GM21825 (cell line): ENCODE results near the gene LDLRAD3.

ENCODE experiments used
- ATAC-seq: cut with Tn5 transposase; IDR thresholded peaks from one replicate; pipeline ENCODE4 v1.9.1; 2021; ENCODE audit warnings: mild to moderate bottlenecking, moderate library complexity; ENCODE audit not compliant: unreplicated experiment

Gene LDLRAD3

DNA sequence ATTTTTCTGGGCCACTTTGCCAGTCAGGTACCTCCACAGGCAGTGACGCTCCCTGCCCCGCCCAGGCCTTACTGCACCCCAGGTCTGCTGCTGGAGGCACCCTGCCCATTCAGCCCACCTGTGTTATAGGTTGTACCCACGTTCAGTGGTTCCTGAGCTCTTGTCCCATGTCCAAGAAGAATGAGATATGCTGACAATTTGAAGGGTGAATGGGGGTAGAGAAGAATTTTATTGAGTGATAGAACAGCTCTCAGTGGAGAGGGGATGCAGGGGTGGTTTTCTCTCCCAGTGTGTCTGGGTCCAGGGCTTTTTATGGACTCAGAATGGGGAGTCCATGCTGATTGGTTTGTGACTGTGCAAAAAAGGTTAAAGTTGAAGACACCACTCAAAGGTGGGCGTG lies 149.7 kb downstream of the LDLRAD3 start:
- no peak for ATAC-seq

DNA sequence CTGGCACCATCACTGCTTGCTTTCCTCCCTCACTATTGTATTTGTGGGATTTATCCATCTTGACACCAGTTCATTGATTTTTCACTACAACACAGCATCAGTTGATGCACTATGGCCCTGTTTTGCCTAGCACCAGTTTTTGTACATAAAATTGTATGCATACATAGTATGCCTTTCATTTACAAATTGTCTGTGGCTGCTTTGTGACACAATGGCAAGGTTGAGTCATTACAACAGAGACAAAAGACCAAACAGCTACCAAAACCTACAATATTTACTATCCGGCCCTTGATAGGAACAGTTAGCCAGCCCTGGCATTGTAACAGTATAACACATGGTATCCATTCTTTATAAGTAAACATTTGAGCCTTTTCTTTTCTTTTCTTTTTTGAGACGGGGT lies 150.3 kb downstream of the LDLRAD3 start:
- ATAC-seq, result no peak

DNA sequence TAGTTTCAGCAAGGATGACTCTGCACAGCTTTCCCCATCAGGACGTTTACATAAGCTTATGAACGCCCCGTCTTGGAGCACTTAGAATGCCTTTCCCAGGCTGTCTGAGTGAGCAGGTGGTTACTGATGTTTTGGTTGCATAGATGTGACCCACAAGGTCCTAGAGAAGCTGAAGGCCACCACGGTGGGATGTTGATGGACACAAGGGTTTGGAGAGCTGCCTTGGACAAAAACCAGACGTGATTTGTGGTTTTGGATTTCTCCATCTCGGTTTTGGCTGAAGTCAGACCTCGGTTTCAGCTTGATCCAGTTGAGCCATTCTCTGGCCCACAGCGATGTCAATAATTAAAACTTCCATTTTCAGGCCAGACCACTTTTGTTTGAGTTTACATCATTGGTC lies 151.9 kb downstream of the LDLRAD3 start:
- ATAC-seq, result no peak

DNA sequence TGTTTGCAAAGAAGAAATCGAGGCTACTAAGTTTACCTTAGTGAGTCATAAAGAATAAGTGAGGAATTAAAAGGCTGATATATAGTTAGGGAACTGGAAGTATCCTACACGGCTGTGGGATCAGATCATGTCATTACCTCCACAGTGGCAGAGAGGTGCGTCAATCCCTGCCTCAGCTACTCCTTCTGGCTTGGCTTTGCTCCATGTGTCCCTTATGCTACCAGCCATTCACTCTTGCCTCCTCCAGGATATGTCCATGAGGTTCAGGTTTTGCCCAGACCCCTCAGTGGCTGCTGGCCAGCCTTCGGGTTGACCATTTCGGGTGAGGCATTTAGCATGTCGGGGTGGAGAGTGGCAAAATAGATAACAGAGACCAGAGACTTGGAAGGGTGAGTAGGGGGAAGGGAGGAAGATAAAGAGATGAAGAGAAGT lies 153.4 kb downstream of the LDLRAD3 start:
- no peak for ATAC-seq

DNA sequence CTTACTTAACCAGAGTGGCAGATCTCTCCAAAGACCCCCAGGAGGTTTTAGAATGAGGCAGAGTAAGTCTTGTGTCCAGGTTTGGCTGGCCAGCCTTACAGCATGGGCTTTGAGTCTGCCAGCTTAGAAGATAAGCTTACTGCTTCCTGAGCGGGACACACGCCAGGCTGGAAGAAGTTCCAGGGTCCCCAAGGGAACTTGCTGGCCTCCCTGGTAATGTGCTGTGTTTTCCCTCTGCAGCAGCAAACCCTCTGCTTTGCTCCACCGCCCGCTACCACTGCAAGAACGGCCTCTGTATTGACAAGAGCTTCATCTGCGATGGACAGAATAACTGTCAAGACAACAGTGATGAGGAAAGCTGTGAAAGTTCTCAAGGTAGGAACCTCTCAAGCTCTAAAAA lies 154.2 kb downstream of the LDLRAD3 start:
- ATAC-seq, result no peak

DNA sequence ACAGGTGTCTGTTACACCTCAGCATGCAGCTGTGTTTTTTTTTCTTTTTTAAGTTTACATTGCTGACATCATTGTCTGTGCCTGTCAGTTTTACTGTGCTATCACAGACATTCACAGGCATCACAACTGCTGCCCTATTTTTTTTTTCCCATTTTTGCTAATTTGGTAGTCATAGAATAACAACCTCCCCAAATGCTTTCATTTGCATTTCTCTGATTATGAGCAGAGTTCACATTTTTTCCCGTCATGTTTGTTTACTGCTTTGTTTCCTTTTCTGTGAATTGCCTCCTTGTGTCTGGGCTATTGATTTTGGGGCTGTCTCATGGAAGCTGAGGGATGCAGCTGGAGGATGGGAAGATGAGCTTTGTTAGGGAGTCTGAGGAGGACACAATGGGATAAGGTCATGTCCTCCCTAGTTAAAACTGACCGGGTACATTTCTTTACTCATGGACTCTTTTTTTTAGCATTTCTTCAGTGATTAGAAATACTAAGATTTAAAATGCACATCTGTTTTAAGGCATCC lies 155.1 kb downstream of the LDLRAD3 start:
- no peak for ATAC-seq

DNA sequence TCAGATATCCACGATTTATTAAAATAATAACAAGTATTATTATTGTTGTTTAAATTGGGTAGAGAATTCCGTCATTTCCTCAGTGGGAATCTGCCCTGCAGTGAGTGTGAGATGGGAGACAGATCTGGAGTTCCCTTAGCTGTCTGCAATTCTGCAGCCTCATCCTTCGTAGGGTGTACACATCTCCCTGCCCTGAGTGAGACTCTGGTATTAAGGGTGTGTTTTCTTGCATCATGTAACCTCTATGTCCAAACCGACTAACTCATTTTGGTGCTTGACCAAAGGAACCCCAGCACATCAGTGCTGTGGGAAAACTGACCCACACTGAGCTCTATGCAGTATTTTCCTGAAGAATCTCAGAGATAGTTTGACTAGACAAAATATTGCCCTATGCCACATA lies 157.6 kb downstream of the LDLRAD3 start:
- no peak for ATAC-seq

DNA sequence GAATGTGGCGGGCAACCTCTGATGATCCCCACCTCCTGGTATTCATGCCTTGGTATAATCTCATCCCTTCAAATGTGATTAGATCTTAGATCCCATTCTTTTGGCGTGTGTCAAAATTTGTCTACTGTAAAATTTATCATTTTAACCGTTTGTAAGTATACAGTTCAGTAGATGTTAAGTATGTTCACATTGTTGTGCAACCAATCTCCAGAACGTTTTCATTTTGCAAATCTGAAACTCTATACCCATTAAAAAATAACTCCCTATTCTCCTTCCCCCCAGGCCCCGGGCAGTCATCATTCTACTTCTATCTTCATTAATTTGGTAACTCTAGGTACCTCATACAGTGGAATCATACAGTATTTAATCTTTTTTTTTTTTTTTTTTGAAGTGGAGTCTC lies 159.0 kb downstream of the LDLRAD3 start:
- ATAC-seq, result no peak

DNA sequence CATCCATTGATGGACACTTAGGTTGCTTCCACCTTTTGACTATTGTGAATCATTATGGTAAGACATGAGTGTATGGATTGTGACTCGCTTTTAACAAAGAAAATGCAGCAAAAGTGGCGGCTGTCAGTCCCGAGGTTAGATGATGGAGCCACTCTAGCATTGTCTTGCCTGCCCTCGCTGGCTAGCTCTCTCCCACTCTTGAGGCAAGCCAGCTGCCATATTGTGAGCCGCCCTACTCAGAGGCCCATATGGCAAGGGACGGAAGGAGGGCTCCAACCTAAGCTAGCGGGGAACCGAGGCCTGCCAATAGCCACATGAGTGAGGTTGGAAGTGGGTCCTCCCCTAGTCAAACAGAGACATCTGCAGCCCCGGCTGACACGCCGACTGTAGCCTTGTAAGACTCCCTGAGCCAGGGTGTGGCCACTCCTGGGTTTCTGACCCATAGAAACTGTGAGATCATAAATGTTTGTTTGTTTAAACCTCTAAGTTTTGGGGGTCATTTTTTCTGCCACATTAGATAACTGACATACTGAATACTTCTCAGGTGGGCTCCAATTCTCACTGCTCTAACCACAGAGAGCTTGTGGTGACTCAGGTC lies 160.2 kb downstream of the LDLRAD3 start:
- no peak for ATAC-seq

DNA sequence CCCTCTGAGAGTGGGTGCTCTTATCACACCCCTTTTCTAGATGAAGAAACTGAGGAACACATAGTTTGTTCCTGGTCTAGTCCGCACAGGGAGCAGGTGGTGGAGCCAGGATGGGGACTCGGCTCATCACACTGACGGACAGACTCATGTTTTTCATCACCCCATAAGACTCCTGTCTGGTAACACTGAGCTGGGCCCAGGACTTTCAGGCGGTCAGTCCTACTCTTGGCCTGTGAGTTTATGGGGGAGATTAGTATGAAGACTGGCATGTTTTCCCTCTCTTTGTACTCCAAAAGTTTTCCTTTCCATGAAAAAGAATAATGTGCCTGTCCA lies 160.8 kb downstream of the LDLRAD3 start:
- no peak for ATAC-seq

DNA sequence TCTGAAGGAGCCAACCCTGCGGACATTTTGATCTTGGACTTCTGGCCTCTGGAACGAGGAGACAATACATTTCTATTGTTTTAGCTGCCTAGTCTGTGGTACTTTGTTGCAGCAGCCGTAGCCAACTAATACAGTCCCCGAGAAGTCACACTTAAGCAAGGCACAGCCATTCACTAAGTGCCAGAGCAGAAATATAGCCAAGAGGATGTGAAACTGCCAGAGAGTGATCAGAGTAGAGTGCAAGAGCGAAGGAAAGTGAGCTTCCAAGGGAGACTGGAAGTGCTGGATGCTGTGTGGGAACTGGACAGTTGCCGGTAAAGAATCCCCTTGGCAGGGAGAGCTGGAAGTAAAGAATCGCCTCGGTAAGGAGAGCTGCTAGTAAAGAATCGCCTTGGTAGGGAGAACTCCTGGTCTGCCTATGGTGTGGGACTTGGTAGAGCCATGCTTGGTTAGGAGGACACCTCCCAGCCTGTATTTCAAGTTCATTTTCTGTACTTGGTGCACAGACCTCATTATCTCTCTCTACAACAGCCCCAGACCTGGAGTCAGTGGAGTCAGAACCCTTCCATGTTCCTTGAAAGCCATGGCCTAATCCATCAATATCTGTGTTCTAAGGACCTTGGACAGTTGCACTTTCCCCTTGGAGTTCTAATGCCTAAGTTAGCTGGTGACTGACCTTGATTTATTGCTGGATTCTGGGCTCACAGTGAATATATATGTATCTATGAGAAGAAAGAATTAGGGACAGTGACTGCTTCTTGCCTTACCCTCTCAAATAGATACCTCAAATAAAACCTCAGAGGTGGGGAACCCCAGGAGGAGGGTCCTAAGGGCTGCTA lies 162.1 kb downstream of the LDLRAD3 start:
- no peak for ATAC-seq

DNA sequence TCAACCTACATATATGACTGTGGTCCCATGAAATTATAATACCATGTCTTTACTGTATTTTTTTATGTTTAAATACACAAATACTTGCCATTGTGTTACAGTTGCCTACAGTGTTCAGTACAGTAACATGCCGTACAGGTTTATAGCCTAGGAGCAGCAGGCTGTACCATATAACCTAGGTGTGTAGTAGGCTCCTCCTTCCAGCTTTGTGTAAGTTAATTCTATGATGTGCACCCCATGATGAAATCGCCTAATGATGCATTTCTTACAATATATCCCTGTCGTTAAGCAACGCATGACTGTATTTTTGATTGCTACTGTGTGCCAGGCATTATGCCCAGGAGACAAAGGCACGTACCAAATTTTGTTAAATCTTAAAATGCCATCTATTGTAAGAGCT lies 163.7 kb downstream of the LDLRAD3 start:
- no peak for ATAC-seq

DNA sequence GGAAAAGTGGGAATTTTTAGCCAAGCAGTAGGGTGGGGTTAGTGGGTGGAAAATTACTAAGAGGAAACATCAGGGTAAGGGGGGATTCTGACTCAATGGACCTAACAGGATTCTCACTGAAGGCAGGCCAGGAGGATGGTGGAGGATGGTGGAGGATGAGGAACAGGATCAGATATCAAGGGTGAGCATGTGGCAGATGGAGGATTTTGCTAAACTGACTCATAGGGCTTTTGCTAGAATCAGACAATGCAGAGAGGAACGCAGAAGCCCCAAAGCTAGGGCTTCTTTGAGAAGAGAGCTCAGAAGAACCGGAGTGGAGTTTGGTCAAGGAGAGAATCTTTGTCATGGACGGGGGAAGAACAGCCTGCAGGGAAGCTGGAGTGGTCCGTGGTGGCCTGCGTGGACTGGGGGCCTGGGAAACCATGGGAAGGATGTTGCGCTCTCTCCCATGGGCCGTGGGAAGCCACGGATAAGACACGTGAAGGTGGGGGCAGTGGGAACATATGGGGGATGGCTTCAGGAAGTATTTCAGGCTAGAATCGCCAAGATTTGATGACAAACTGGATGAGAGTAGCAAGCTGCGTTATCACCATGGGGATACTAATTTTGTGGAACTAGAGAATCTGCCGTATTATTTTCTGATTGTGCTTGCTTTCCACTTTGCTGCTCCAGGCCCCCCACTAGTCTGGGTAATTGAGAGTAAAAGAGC lies 165.2 kb downstream of the LDLRAD3 start:
- ATAC-seq, result no peak

DNA sequence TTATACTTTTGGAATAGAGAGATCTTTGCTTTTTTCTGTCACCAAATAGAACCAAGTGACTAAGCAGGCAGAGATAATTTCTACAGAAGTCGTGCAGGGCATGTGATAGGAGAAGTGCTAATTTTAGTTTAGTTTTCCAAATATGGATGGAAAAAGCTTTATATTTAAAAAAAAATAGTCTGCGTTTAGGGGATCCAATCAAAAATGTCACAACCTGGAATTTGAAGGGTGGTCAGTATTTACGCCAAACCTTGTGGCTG lies 165.7 kb downstream of the LDLRAD3 start:
- ATAC-seq, result no peak

DNA sequence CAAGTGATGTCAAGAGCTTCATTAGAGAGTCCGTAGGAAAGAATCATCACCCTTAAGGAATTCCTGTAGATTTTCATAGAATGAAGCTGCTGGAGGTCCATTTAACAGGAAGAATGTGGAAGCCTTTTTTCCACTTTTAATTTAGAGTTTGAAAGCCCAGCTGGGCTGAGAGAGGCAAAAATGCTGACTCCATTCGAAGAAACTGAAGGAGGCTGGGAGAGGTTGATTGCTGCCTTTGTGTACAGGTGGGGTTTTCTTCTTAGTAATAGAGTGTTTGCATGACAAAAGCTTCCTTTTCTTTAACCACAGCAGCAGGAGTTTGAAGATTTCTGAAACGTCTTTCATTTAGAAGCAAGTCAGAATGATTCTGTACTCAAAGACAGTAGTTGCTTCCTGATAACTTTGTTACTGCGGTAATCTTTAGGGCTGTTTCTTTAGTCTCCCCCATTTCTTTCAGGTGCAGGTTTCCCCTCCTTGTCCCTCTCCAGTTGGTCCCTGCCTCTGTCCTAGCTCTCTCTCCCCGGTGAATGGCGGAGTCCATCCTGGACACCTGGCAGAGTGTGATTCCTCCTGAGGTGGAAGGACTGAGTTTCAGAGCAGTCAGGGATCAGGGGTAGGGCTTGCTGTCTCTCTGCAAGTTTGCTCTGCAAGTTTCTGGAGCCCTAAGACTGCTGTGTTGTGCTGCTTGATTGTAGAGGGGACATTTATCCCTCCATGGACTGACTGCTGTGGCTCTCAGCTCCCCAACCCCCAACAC lies 166.2 kb downstream of the LDLRAD3 start:
- ATAC-seq, result no peak

DNA sequence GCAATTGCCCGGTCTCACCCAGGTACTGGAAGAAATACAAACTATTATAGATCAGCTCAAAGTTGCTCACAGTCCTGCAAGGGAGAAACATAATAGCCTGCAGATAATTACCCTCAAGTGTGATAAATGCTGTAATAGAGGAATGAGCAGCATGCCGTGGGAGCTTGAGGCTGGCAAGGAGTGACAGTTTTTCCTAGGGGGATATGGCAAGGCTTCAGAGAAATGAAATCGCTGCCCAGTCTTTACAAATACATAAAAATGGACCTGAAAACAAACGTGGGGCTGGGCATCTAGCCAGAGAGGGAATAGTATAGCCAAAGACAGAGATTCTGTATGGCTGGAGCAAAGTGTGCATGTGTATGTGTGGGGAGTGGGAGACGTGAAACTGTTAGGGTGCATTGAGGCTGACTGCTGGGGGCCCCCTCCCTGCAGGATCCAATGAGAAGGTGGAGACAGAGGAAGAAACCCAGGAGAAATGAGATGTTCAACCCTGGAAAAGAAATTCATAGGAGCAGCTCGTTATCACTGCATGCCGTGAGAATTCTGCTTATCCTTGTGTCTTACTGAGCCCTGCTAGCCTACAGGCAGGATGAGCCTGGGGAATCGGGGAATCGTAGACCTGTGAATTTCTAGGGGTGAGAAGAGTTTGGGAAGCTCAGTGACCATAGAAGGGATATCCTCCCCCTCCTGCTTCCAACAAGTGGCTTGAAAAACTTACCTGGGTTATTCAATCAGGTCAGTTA lies 167.0 kb downstream of the LDLRAD3 start:
- no peak for ATAC-seq

DNA sequence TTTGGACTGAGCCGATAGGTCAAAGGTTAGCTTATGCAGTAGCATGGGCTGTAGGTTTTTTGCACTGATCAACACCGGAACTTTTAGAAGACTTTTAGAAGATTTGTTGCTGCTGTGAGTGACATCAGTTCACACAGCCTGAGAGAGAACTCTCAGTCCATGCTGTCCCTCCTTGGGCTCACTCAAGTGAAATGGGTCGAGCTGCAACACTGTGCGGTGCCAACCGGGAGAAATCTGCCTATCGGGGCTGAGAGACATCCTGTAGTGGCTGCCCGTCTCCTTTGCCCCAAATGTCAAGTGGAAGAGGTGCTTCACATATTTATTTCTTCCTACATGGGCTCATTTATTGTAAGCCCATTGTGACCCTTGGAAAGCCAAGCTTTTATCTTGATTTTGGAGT lies 170.2 kb downstream of the LDLRAD3 start:
- ATAC-seq, result no peak

DNA sequence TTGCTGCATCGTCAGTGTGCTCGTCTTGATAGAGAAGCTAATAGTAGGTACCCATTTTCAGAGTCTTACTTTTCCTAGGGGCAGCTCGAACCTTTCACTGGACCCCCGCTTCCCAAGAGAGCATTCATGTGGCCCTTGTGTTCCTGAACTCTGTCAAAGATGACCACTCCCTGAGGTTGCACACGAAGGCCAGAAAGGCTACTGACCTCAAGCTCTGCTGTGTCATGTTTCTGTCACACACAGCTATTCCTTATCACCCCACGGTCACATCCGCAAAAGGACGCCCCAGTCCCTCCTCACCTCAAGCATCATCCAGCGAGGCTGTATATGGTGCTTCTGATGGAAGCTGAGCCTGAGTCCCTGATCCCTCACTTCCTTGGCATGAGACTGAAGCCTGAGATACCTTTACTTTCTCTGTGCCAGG lies 171.5 kb downstream of the LDLRAD3 start:
- no peak for ATAC-seq

DNA sequence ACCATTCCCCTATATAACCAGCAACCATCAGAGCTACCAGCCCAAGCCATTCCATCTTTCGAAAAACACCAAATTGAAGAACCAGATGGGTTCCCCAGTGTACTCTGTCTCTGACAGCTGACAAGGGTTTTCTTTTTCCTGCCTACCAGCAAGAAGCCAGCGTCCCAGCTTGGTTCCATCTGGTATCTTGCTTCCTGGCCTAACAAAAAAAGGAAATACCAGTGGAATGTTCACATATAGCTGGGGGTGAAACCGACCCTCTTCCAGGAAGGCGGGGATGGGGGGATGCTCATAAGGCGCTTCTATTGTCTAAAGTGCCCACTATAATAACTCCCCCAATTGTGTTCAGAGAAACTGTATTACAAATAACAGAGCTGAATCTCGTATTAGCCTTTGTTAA lies 172.3 kb downstream of the LDLRAD3 start:
- ATAC-seq, result no peak

DNA sequence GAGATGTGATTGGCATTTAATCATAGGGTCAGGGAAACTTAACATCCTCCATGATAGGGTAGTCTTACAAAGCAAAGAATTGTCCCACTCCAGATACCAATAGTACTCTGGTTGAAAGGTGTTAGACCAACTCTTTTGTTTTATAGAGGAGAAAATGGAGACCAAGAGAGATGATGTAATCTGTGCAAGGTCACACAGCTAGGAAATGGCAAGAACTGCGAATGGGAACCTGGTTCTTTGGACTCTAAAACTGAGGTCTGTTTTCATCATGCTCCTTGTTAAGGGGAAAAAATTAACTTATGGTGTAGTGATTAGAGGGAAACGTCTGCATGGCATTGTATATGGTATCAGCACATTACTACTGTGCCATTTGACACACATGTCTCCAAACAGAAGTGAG lies 174.2 kb downstream of the LDLRAD3 start:
- no peak for ATAC-seq

DNA sequence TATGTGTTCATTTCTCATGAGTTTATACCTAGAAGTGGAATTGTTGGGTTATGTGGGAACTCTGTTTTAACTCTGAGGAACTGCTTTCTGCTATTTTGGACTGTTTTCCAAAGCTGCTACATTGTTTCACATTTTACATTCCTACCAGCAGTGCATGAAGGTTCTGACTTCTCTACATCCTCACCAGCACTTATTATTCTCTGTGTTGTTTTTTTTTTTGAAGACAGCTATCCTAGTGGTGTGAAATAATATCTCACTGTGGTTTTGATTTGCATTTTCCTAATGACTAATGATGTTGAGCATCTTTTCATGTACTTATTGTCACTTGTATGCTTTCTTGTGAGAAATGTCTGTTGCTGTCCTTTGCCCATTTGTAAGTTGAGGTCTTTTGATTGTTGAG lies 175.4 kb downstream of the LDLRAD3 start:
- ATAC-seq, result no peak
